Inferior parietal cortex (tissue), 1 donor: ENCODE results near the gene KRT74.
"Not testable (repeated sequence)": the region's sequence is repeated elsewhere in the genome, so short reads cannot be mapped to it uniquely, and the experiment has no call there.

ENCODE experiments used
- DNase-seq: peaks from one replicate; pipeline ENCODE4 v3.0.0-alpha.2; 2016; ENCODE audit errors: extremely low spot score

The KRT74 gene

GRCh38 chr12:52603314-52603713 lies 29.7 kb upstream of the KRT74 start:
- no peak for DNase-seq

GRCh38 chr12:52602552-52602951 lies 28.9 kb upstream of the KRT74 start:
- no peak for DNase-seq

GRCh38 chr12:52601671-52602070 lies 28.0 kb upstream of the KRT74 start:
- no peak for DNase-seq

- no peak for DNase-seq
Observed at GRCh38 chr12:52600941-52601481, 27.4 kb upstream of the KRT74 start, which contains the start of gene KRT72. TSS of gene KRT72 (minus strand) at chr12:52601463. CDS start at chr12:52601452, 11 bp downstream.

GRCh38 chr12:52600475-52600874 lies 26.8 kb upstream of the KRT74 start:
- DNase-seq, result no peak

GRCh38 chr12:52600071-52600470 lies 26.4 kb upstream of the KRT74 start:
- DNase-seq, result no peak

- DNase-seq, result no peak
Observed at GRCh38 chr12:52598966-52599365, 25.3 kb upstream of the KRT74 start.

GRCh38 chr12:52594237-52594636 lies 20.6 kb upstream of the KRT74 start:
- not testable (repeated sequence) for DNase-seq

GRCh38 chr12:52591521-52591920 lies 17.9 kb upstream of the KRT74 start:
- DNase-seq, result no peak

GRCh38 chr12:52590021-52590420 lies 16.4 kb upstream of the KRT74 start:
- no peak for DNase-seq

GRCh38 chr12:52587563-52587962 lies 13.9 kb upstream of the KRT74 start:
- DNase-seq, result no peak

GRCh38 chr12:52585946-52586345 lies 12.3 kb upstream of the KRT74 start:
- DNase-seq, result no peak

GRCh38 chr12:52585066-52585465 lies 11.4 kb upstream of the KRT74 start:
- no peak for DNase-seq

- DNase-seq, result no peak
Observed at GRCh38 chr12:52584156-52584682, 10.6 kb upstream of the KRT74 start.

- DNase-seq, result peak; percentile 76
Observed at GRCh38 chr12:52582971-52583456, 9.4 kb upstream of the KRT74 start.

GRCh38 chr12:52582486-52582885 lies 8.8 kb upstream of the KRT74 start:
- DNase-seq, result no peak

- no peak for DNase-seq
Observed at GRCh38 chr12:52581481-52581880, 7.8 kb upstream of the KRT74 start.

- DNase-seq, result no peak
Observed at GRCh38 chr12:52581066-52581465, 7.4 kb upstream of the KRT74 start.

GRCh38 chr12:52580496-52580895 lies 6.9 kb upstream of the KRT74 start:
- DNase-seq, result no peak

- DNase-seq, result no peak
Observed at GRCh38 chr12:52579468-52580465, 6.1 kb upstream of the KRT74 start.

- no peak for DNase-seq
Observed at GRCh38 chr12:52578469-52578868, 4.8 kb upstream of the KRT74 start.

- no peak for DNase-seq
Observed at GRCh38 chr12:52577316-52577715, 3.7 kb upstream of the KRT74 start.

- no peak for DNase-seq
Observed at GRCh38 chr12:52575948-52576347, 2.3 kb upstream of the KRT74 start.
